K562 (cell line): ENCODE measurements around the gene GOLGA2. TPM values are rescaled to one million over a fixed set of nuclear protein-coding genes. Genes with fewer than 3 reads are reported as not detected.
A peak's percentile ranks its signal among the peaks of the same experiment; 100 is the strongest.

Experiments used
- DDX20 ChIP-seq: fragments of 450-650 bp; IDR thresholded peaks from 2 replicates; pipeline ENCODE4 v1.6.1; 2016; ENCODE audit warnings: missing genetic modification characterization, low read depth, mild to moderate bottlenecking, missing compliant biosample characterization, moderate library complexity
- HDAC1 ChIP-seq, 2 experiments: fragments of 450-650 bp; IDR thresholded peaks; 2 replicates each; pipeline ENCODE4 v1.6.1; 2016 to 2017; ENCODE audit warnings: inconsistent platforms in 1 of 2, mild to moderate bottlenecking in 1 of 2, moderate library complexity in 1 of 2
- KHSRP ChIP-seq: fragments of 450-650 bp; IDR thresholded peaks from 2 replicates; pipeline ENCODE4 v1.6.1; 2017
- MYC ChIP-seq, 2 experiments: fragments of 250-450 bp in 1 of 2; sonication (Bioruptor Pico) in 1 of 2; IDR thresholded peaks; 2 replicates each; pipeline versions ENCODE4 v1.5.1 to v1.6.1; 2012 to 2021; ENCODE audit warnings: low read depth in 2 of 2, borderline replicate concordance in 1 of 2, improper control_type of control experiment in 1 of 2, low read length in 1 of 2, mild to moderate bottlenecking in 1 of 2, moderate library complexity in 1 of 2
- U2AF1 ChIP-seq: fragments of 200-400 bp; formaldehyde crosslinking; optimal IDR thresholded peaks from 2 replicates; pipeline ENCODE3; 2017; ENCODE audit warnings: mild to moderate bottlenecking, low read depth, low read length, moderate library complexity
- ZNF717 ChIP-seq: fragments of 250-450 bp; sonication (Bioruptor Pico); IDR thresholded peaks from 2 replicates; pipeline ENCODE4 v1.5.0; 2021
- ZNF780A ChIP-seq: fragments of 250-450 bp; sonication (Bioruptor Pico); IDR thresholded peaks from 2 replicates; pipeline ENCODE4 v1.5.0; 2021; ENCODE audit warnings: mild to moderate bottlenecking
- polyA plus RNA-seq, 8 experiments: library from polyadenylated mRNA; depleted of rRNA in 4 of 8; stranded (reverse) in 5 of 8; unstranded in 3 of 8; fragments of >200 nt; fragmentation: Nextera tagmentation in 2 of 8; fragmentation: Illumina TruSeq in 1 of 8; extraction: Ambion mirVana in 2 of 8; extraction: Trizol in 1 of 8; gene quantifications; 2 replicates each; pipeline versions ENCODE4 v1.2.1 to v1.2.3, GENCODE V29; 2011 to 2014; ENCODE audit warnings: inconsistent platforms in 1 of 8, missing spikeins in 1 of 8
- total RNA-seq, 7 experiments: library from RNA; depleted of rRNA in 6 of 7; stranded (reverse); fragments of >200 nt in 6 of 7; fragmentation: Illumina TruSeq in 2 of 7; extraction: Trizol in 2 of 7; gene quantifications; 2 replicates each; pipeline versions ENCODE4 v1.2.1 to v1.2.3, GENCODE V29; 2011 to 2021; ENCODE audit warnings: low replicate concordance in 1 of 7
- TF ChIP-seq, protein P1 (sequence below): fragments of 450-650 bp; IDR thresholded peaks from 2 replicates; pipeline ENCODE4 v1.6.1; 2016; ENCODE audit warnings: mild to moderate bottlenecking
- TF ChIP-seq, protein P2 (sequence below): fragments of 450-650 bp; conservative IDR thresholded peaks from 2 replicates; pipeline ENCODE4 v1.6.1; 2016; ENCODE audit warnings: missing genetic modification characterization, low read depth, mild to moderate bottlenecking, missing compliant biosample characterization, moderate library complexity
- TF ChIP-seq, protein P3 (sequence below): fragments of 250-450 bp; sonication (Bioruptor Pico); IDR thresholded peaks from 2 replicates; pipeline ENCODE4 v1.4.0; 2020; ENCODE audit warnings: mild to moderate bottlenecking, moderate library complexity, borderline replicate concordance
- TF ChIP-seq, protein P4 (sequence below): fragments of 450-650 bp; IDR thresholded peaks from 2 replicates; pipeline ENCODE4 v1.7.1; 2018; ENCODE audit warnings: mild to moderate bottlenecking, low read depth; ENCODE audit not compliant: partially characterized antibody
- TF ChIP-seq, protein P5 (sequence below): sonication (generic); formaldehyde crosslinking; IDR thresholded peaks from 2 replicates; pipeline ENCODE4 v1.8.0; 2022; ENCODE audit warnings: mild to moderate bottlenecking, missing genetic modification reagents, borderline replicate concordance

Gene GOLGA2
- total and polyA plus RNA-seq, 9 of the 15 experiments (the other 6 are each of a cell fraction or from before 2014, with no cell fraction given) = 15.7 to 138 (median 76.0) TPM

DNA sequence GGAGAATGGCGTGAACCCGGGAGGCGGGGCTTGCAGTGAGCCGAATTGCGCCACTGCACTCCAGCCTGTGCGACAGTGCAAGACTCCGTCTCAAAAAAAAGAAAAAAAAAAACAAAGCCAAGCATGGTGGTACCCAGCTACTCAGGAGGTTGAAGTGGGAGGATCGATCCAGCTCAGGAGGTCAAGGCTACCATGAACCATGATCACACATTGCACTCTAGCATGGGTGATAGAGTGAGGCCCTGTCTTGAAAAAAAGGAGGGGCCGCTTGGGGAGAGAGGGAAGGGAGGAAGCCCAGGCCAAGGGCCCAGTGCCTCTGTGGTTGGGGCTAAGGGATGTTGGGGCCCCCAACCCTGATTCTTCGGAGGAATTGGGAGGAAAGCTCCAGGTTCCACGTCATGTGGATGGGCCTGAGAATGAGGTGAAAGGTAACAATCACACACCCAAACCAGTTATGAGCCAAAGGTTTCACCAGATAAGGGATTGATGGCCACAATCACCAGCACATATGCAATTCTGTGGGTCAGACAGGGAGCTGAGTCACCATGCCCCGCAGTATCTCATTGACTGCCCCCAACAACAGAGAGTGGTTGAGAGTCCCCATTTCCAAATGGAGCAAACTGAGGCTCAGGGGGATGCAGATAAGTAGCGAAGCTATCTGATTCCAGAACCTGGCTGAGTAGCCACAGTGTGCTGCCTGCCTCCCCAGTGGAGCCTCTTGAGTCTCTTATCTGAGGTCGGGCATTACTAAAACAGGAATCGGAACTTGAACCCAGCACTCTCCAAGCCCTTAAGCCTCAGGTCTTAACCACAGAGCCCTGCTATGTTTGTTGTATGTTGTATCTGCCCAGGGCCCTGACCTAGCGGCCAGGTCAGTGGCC lies 20.8 kb upstream of the GOLGA2 start (continued):
- TF ChIP-seq, protein P1, sequence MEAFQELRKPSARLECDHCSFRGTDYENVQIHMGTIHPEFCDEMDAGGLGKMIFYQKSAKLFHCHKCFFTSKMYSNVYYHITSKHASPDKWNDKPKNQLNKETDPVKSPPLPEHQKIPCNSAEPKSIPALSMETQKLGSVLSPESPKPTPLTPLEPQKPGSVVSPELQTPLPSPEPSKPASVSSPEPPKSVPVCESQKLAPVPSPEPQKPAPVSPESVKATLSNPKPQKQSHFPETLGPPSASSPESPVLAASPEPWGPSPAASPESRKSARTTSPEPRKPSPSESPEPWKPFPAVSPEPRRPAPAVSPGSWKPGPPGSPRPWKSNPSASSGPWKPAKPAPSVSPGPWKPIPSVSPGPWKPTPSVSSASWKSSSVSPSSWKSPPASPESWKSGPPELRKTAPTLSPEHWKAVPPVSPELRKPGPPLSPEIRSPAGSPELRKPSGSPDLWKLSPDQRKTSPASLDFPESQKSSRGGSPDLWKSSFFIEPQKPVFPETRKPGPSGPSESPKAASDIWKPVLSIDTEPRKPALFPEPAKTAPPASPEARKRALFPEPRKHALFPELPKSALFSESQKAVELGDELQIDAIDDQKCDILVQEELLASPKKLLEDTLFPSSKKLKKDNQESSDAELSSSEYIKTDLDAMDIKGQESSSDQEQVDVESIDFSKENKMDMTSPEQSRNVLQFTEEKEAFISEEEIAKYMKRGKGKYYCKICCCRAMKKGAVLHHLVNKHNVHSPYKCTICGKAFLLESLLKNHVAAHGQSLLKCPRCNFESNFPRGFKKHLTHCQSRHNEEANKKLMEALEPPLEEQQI = no peak
- no peak for TF ChIP-seq KHSRP
- TF ChIP-seq, protein P2, sequence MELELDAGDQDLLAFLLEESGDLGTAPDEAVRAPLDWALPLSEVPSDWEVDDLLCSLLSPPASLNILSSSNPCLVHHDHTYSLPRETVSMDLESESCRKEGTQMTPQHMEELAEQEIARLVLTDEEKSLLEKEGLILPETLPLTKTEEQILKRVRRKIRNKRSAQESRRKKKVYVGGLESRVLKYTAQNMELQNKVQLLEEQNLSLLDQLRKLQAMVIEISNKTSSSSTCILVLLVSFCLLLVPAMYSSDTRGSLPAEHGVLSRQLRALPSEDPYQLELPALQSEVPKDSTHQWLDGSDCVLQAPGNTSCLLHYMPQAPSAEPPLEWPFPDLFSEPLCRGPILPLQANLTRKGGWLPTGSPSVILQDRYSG (tag) = no peak
- TF ChIP-seq, protein P3, sequence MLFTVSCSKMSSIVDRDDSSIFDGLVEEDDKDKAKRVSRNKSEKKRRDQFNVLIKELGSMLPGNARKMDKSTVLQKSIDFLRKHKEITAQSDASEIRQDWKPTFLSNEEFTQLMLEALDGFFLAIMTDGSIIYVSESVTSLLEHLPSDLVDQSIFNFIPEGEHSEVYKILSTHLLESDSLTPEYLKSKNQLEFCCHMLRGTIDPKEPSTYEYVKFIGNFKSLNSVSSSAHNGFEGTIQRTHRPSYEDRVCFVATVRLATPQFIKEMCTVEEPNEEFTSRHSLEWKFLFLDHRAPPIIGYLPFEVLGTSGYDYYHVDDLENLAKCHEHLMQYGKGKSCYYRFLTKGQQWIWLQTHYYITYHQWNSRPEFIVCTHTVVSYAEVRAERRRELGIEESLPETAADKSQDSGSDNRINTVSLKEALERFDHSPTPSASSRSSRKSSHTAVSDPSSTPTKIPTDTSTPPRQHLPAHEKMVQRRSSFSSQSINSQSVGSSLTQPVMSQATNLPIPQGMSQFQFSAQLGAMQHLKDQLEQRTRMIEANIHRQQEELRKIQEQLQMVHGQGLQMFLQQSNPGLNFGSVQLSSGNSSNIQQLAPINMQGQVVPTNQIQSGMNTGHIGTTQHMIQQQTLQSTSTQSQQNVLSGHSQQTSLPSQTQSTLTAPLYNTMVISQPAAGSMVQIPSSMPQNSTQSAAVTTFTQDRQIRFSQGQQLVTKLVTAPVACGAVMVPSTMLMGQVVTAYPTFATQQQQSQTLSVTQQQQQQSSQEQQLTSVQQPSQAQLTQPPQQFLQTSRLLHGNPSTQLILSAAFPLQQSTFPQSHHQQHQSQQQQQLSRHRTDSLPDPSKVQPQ (CRISPR knock-in tag) = 0 out of 2 replicates have a peak, but pooled peaks have one; percentile 67
- TF ChIP-seq, protein P4, sequence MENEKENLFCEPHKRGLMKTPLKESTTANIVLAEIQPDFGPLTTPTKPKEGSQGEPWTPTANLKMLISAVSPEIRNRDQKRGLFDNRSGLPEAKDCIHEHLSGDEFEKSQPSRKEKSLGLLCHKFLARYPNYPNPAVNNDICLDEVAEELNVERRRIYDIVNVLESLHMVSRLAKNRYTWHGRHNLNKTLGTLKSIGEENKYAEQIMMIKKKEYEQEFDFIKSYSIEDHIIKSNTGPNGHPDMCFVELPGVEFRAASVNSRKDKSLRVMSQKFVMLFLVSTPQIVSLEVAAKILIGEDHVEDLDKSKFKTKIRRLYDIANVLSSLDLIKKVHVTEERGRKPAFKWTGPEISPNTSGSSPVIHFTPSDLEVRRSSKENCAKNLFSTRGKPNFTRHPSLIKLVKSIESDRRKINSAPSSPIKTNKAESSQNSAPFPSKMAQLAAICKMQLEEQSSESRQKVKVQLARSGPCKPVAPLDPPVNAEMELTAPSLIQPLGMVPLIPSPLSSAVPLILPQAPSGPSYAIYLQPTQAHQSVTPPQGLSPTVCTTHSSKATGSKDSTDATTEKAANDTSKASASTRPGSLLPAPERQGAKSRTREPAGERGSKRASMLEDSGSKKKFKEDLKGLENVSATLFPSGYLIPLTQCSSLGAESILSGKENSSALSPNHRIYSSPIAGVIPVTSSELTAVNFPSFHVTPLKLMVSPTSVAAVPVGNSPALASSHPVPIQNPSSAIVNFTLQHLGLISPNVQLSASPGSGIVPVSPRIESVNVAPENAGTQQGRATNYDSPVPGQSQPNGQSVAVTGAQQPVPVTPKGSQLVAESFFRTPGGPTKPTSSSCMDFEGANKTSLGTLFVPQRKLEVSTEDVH = no peak
- TF ChIP-seq MYC (IDR thresholded peaks at IDR 0.05; ENCODE audit: low read depth, low read length) = peak; percentile 5
- TF ChIP-seq MYC (CRISPR knock-in tag; IDR thresholded peaks at IDR 0.05; ENCODE audit: borderline replicate concordance, low read depth) = peak; percentile 33; the same call in 1 of the 2 replicates
- TF ChIP-seq ZNF780A = no peak
- no peak for TF ChIP-seq ZNF717 (CRISPR knock-in tag)
- no peak for TF ChIP-seq U2AF1
- no peak for TF ChIP-seq HDAC1 (IDR thresholded peaks at IDR 0.05)
- TF ChIP-seq DDX20 = no peak
- TF ChIP-seq, protein P5, sequence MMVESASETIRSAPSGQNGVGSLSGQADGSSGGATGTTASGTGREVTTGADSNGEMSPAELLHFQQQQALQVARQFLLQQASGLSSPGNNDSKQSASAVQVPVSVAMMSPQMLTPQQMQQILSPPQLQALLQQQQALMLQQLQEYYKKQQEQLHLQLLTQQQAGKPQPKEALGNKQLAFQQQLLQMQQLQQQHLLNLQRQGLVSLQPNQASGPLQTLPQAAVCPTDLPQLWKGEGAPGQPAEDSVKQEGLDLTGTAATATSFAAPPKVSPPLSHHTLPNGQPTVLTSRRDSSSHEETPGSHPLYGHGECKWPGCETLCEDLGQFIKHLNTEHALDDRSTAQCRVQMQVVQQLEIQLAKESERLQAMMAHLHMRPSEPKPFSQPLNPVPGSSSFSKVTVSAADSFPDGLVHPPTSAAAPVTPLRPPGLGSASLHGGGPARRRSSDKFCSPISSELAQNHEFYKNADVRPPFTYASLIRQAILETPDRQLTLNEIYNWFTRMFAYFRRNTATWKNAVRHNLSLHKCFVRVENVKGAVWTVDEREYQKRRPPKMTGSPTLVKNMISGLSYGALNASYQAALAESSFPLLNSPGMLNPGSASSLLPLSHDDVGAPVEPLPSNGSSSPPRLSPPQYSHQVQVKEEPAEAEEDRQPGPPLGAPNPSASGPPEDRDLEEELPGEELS (CRISPR knock-in tag) = no peak
